ENCODE measurements around the gene MVD. TPM values are rescaled to one million over a fixed set of nuclear protein-coding genes. Genes with fewer than 3 reads are reported as not detected.

MVD gene
- total and polyA plus RNA-seq, 2 of the 13 experiments (the other 11 are each of a cell fraction or from before 2014, with no cell fraction given): 28.1 to 187 TPM

DNA sequence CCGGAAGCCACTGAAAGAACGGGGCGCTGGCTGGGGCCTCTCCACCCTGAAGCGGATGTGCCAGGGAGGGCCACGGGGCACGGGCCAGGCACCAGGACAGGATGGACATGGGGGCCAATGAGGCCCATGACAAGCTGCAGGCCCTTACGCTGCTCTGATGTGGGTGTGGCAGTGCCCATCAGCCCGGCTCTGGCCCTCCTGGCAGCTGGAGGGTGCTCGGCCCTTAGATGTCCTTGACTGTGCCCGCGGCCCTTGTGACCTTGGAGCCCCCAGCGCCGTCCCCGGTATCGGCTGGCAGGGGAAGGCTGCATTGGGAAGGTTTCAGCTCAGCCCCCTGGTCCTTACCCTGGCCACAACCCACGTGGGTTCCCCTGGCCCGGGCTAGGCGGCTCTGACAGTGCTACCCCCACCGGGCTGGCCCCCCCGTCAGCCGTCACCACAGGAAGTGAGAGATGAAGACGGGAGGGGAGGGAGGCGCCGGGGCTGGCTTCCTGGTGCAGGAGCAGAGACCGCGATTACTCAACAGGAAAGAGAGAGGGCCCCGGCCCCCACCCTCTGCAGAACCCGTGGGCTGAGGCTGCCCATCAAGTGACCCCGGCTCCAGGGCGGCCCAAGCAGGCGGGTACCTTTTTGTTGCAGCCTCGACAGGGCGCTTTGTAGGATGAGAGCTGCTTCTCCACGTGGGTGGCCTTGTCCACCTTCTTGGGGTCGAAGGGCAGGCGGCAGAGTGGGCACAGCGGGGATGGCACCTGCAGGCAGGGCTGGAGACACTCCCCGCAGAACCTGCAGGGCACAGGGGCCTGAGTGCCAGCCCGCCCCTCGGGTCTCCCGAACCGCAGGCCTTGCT is 38.0 kb upstream of the MVD start (continued):
- TF ChIP-seq ZNF660 (CRISPR knock-in tag; IDR thresholded peaks at IDR 0.05; ENCODE audit: borderline replicate concordance, low read depth) (no peak), CCAR2 (optimal IDR thresholded peaks at IDR 0.05; ENCODE audit: low read depth, low read length) (no peak), CEBPB (IDR thresholded peaks at IDR 0.05; ENCODE audit: borderline replicate concordance, low read depth, low read length) (peak; percentile 86; the same call in 1 of the 2 replicates), ZNF883 (CRISPR knock-in tag; IDR thresholded peaks at IDR 0.05; ENCODE audit: not compliant biosample characterization) (peak; percentile 55), ZNF17 (CRISPR knock-in tag; IDR thresholded peaks at IDR 0.05) (no peak), ZNF354B (CRISPR knock-in tag; IDR thresholded peaks at IDR 0.05) (no peak), ZSCAN9 (CRISPR knock-in tag; IDR thresholded peaks at IDR 0.05; ENCODE audit: borderline replicate concordance) (peak; percentile 76; the same call in 1 of the 2 replicates), HNRNPH1 (optimal IDR thresholded peaks at IDR 0.05; ENCODE audit: low read depth, low read length) (no peak), POGZ (CRISPR knock-in tag; IDR thresholded peaks at IDR 0.05) (peak; percentile 19; the same call in 1 of the 2 replicates), RFX5 (IDR thresholded peaks at IDR 0.05; ENCODE audit: low read depth, low read length) (no peak), ZC3H13 (CRISPR knock-in tag; IDR thresholded peaks at IDR 0.05) (0 out of 2 replicates have a peak, but pooled peaks have one; percentile 72), ZNF780A (CRISPR knock-in tag; IDR thresholded peaks at IDR 0.05) (no peak)
- TF ChIP-seq, protein P1, sequence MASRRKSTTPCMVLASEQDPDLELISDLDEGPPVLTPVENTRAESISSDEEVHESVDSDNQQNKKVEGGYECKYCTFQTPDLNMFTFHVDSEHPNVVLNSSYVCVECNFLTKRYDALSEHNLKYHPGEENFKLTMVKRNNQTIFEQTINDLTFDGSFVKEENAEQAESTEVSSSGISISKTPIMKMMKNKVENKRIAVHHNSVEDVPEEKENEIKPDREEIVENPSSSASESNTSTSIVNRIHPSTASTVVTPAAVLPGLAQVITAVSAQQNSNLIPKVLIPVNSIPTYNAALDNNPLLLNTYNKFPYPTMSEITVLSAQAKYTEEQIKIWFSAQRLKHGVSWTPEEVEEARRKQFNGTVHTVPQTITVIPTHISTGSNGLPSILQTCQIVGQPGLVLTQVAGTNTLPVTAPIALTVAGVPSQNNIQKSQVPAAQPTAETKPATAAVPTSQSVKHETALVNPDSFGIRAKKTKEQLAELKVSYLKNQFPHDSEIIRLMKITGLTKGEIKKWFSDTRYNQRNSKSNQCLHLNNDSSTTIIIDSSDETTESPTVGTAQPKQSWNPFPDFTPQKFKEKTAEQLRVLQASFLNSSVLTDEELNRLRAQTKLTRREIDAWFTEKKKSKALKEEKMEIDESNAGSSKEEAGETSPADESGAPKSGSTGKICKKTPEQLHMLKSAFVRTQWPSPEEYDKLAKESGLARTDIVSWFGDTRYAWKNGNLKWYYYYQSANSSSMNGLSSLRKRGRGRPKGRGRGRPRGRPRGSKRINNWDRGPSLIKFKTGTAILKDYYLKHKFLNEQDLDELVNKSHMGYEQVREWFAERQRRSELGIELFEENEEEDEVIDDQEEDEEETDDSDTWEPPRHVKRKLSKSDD (CRISPR knock-in tag; IDR thresholded peaks at IDR 0.05; ENCODE audit: low read depth): no peak
- TF ChIP-seq, protein P2, sequence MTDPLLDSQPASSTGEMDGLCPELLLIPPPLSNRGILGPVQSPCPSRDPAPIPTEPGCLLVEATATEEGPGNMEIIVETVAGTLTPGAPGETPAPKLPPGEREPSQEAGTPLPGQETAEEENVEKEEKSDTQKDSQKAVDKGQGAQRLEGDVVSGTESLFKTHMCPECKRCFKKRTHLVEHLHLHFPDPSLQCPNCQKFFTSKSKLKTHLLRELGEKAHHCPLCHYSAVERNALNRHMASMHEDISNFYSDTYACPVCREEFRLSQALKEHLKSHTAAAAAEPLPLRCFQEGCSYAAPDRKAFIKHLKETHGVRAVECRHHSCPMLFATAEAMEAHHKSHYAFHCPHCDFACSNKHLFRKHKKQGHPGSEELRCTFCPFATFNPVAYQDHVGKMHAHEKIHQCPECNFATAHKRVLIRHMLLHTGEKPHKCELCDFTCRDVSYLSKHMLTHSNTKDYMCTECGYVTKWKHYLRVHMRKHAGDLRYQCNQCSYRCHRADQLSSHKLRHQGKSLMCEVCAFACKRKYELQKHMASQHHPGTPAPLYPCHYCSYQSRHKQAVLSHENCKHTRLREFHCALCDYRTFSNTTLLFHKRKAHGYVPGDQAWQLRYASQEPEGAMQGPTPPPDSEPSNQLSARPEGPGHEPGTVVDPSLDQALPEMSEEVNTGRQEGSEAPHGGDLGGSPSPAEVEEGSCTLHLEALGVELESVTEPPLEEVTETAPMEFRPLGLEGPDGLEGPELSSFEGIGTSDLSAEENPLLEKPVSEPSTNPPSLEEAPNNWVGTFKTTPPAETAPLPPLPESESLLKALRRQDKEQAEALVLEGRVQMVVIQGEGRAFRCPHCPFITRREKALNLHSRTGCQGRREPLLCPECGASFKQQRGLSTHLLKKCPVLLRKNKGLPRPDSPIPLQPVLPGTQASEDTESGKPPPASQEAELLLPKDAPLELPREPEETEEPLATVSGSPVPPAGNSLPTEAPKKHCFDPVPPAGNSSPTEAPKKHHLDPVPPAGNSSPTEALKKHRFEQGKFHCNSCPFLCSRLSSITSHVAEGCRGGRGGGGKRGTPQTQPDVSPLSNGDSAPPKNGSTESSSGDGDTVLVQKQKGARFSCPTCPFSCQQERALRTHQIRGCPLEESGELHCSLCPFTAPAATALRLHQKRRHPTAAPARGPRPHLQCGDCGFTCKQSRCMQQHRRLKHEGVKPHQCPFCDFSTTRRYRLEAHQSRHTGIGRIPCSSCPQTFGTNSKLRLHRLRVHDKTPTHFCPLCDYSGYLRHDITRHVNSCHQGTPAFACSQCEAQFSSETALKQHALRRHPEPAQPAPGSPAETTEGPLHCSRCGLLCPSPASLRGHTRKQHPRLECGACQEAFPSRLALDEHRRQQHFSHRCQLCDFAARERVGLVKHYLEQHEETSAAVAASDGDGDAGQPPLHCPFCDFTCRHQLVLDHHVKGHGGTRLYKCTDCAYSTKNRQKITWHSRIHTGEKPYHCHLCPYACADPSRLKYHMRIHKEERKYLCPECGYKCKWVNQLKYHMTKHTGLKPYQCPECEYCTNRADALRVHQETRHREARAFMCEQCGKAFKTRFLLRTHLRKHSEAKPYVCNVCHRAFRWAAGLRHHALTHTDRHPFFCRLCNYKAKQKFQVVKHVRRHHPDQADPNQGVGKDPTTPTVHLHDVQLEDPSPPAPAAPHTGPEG (CRISPR knock-in tag; IDR thresholded peaks at IDR 0.05): no peak
- TF ChIP-seq, protein P3, sequence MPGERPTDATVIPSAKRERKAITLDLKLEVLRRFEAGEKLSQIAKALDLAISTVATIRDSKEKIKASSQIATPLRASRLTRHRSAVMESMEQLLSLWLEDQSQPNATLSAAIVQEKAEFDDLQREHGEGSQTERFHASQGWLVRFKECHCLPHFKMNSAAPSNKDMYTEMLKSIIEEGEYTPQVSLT (CRISPR knock-in tag; IDR thresholded peaks at IDR 0.05; ENCODE audit: borderline replicate concordance, low read depth): no peak

Data from HepG2 (cell line).